Measurements from ENCODE around the gene TNS1. TPM values are rescaled to one million over a fixed set of nuclear protein-coding genes. Genes with fewer than 3 reads are reported as not detected.

TNS1 gene
- total RNA-seq, 1 experiment from 2014 or later = 4.5 TPM

DNA sequence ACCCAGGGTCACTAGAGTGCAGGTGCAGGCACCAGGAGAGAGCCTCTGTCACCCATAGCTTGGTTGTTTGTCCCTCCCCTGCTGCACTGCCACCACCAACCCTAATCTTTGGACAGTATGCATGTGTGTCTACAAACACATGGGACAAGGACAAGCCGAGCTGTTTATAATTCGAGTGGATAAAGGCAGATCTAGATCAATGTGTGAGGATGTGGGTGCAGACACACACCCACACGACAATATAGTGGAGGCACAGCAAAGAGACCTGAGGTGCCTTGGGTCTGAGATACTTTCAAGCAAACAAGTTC lies 199.2 kb downstream of the TNS1 start:
- H3K4me3 Mint-ChIP-seq = no peak overlapping the region
- POLR2A ChIA-PET = no interaction called here

More for the DNA sequence above, 199.2 kb downstream of the TNS1 start:
- no peaks in the 10 kb centered on the region for H3K27me3 Mint-ChIP-seq (ENCODE audit: low read depth)
- no peak for ATAC-seq
- no peak overlapping the region for H3K27ac Mint-ChIP-seq
- TF ChIP-seq PRDM15 (CRISPR knock-in tag; IDR thresholded peaks at IDR 0.05) (no peak), NR3C1 (CRISPR knock-in tag; conservative IDR thresholded peaks at IDR 0.05; ENCODE audit: low read depth) (no peak), MYBL2 (CRISPR knock-in tag; IDR thresholded peaks at IDR 0.05) (no peak), FOXK1 (CRISPR knock-in tag; IDR thresholded peaks at IDR 0.05) (no peak), JAZF1 (CRISPR knock-in tag; IDR thresholded peaks at IDR 0.05) (no peak), ZNF232 (CRISPR knock-in tag; IDR thresholded peaks at IDR 0.05) (no peak), ZNF512 (CRISPR knock-in tag; IDR thresholded peaks at IDR 0.05; ENCODE audit: borderline replicate concordance) (no peak), EMX1 (CRISPR knock-in tag; IDR thresholded peaks at IDR 0.05) (no peak), CBFB (CRISPR knock-in tag; IDR thresholded peaks at IDR 0.05; ENCODE audit: low read depth) (no peak), ZNF396 (CRISPR knock-in tag; IDR thresholded peaks at IDR 0.05; ENCODE audit: borderline replicate concordance) (no peak), NFATC4 (CRISPR knock-in tag; IDR thresholded peaks at IDR 0.05) (no peak), STAT6 (CRISPR knock-in tag; conservative IDR thresholded peaks at IDR 0.05; ENCODE audit: low read depth) (no peak), ZNF416 (CRISPR knock-in tag; IDR thresholded peaks at IDR 0.05) (no peak), GABPB1 (CRISPR knock-in tag; IDR thresholded peaks at IDR 0.05) (no peak)
- TF ChIP-seq, protein P1, sequence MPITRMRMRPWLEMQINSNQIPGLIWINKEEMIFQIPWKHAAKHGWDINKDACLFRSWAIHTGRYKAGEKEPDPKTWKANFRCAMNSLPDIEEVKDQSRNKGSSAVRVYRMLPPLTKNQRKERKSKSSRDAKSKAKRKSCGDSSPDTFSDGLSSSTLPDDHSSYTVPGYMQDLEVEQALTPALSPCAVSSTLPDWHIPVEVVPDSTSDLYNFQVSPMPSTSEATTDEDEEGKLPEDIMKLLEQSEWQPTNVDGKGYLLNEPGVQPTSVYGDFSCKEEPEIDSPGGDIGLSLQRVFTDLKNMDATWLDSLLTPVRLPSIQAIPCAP (CRISPR knock-in tag; IDR thresholded peaks at IDR 0.05) = no peak
- TF ChIP-seq, protein P2, sequence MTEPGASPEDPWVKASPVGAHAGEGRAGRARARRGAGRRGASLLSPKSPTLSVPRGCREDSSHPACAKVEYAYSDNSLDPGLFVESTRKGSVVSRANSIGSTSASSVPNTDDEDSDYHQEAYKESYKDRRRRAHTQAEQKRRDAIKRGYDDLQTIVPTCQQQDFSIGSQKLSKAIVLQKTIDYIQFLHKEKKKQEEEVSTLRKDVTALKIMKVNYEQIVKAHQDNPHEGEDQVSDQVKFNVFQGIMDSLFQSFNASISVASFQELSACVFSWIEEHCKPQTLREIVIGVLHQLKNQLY (CRISPR knock-in tag; IDR thresholded peaks at IDR 0.05) = no peak
- TF ChIP-seq, protein P3, sequence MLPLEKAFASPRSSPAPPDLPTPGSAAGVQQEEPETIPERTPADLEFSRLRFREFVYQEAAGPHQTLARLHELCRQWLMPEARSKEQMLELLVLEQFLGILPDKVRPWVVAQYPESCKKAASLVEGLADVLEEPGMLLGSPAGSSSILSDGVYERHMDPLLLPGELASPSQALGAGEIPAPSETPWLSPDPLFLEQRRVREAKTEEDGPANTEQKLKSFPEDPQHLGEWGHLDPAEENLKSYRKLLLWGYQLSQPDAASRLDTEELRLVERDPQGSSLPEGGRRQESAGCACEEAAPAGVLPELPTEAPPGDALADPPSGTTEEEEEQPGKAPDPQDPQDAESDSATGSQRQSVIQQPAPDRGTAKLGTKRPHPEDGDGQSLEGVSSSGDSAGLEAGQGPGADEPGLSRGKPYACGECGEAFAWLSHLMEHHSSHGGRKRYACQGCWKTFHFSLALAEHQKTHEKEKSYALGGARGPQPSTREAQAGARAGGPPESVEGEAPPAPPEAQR (CRISPR knock-in tag; IDR thresholded peaks at IDR 0.05) = no peak
- TF ChIP-seq, protein P4, sequence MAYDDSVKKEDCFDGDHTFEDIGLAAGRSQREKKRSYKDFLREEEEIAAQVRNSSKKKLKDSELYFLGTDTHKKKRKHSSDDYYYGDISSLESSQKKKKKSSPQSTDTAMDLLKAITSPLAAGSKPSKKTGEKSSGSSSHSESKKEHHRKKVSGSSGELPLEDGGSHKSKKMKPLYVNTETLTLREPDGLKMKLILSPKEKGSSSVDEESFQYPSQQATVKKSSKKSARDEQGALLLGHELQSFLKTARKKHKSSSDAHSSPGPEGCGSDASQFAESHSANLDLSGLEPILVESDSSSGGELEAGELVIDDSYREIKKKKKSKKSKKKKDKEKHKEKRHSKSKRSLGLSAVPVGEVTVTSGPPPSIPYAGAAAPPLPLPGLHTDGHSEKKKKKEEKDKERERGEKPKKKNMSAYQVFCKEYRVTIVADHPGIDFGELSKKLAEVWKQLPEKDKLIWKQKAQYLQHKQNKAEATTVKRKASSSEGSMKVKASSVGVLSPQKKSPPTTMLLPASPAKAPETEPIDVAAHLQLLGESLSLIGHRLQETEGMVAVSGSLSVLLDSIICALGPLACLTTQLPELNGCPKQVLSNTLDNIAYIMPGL (CRISPR knock-in tag; IDR thresholded peaks at IDR 0.05) = no peak
- CTCF ChIA-PET = interaction anchor here (1.1 to 2.7 kb wide), 3 partner anchors 14 to 83 kb away, joined by 3 to 16 read pairs (median 9); no protein-coding TSS in a partner anchor
- H3K9me3 Mint-ChIP-seq = peaks cover 4% of the 10 kb centered on the region; the same call in 1 of the 2 replicates
- 0 out of 2 replicates have a peak, but pooled peaks cover under 1% of the 10 kb centered on the region for H3K36me3 Mint-ChIP-seq
- DNase-seq (ENCODE audit: low spot score) = no peak
- peaks cover 3% of the 10 kb centered on the region for H3K4me1 Mint-ChIP-seq

Data from WTC11 (cell line).